Right hindlimb (tissue), 1 donor: ENCODE results near the gene CLASRP.

ENCODE experiments used
- DNase-seq: peaks from one replicate; pipeline ENCODE4 v3.0.0-alpha.2; 2018

The CLASRP gene

GRCh38 chr19:45090034-45090433 is 51.2 kb downstream of the CLASRP start:
- no peak for DNase-seq

- no peak for DNase-seq
Observed at GRCh38 chr19:45090606-45091005, 51.8 kb downstream of the CLASRP start.

GRCh38 chr19:45091031-45091923 is 52.4 kb downstream of the CLASRP start:
- DNase-seq, result peak; percentile 99

- peak; percentile 95 for DNase-seq
Observed at GRCh38 chr19:45092747-45093678, 54.2 kb downstream of the CLASRP start, which contains the start of gene PPP1R37. Gene PPP1R37, plus strand, starts transcription at chr19:45093179. Its CDS starts 147 bp downstream, at chr19:45093326.

GRCh38 chr19:45094137-45094536 is 55.3 kb downstream of the CLASRP start:
- no peak for DNase-seq

- no peak for DNase-seq
Observed at GRCh38 chr19:45094707-45095106, 55.9 kb downstream of the CLASRP start.

- no peak for DNase-seq
Observed at GRCh38 chr19:45095496-45096413, 56.9 kb downstream of the CLASRP start.

GRCh38 chr19:45096700-45097099 is 57.9 kb downstream of the CLASRP start:
- no peak for DNase-seq

GRCh38 chr19:45097450-45097775 is 58.6 kb downstream of the CLASRP start:
- DNase-seq, result no peak

GRCh38 chr19:45097776-45098520 is 59.1 kb downstream of the CLASRP start:
- no peak for DNase-seq

GRCh38 chr19:45098521-45099466 is 59.9 kb downstream of the CLASRP start:
- no peak for DNase-seq

GRCh38 chr19:45099467-45100191 is 60.8 kb downstream of the CLASRP start:
- DNase-seq, result no peak

GRCh38 chr19:45100201-45100600 is 61.4 kb downstream of the CLASRP start:
- DNase-seq, result no peak

- DNase-seq, result no peak
Observed at GRCh38 chr19:45100846-45101252, 62.0 kb downstream of the CLASRP start.

- DNase-seq, result no peak
Observed at GRCh38 chr19:45101806-45102205, 63.0 kb downstream of the CLASRP start.

GRCh38 chr19:45102481-45102880 is 63.6 kb downstream of the CLASRP start:
- no peak for DNase-seq

- no peak for DNase-seq
Observed at GRCh38 chr19:45103156-45103507, 64.3 kb downstream of the CLASRP start.

- DNase-seq, result no peak
Observed at GRCh38 chr19:45103508-45104319, 64.9 kb downstream of the CLASRP start.
